Epithelial cell of proximal tubule (primary cell): ENCODE data around the gene TRIM9. TPM values are rescaled to one million over a fixed set of nuclear protein-coding genes. Genes with fewer than 3 reads are reported as not detected.

Source experiments
- DNase-seq: peaks from one replicate; pipeline ENCODE4 v3.0.0-alpha.2; 2011; ENCODE audit warnings: low read depth
- H3K4me3 ChIP-seq: 2 replicates; pipeline ENCODE4 v1.5.1; 2011; ENCODE audit warnings: low read depth, mild to moderate bottlenecking, low read length
- total RNA-seq: library from RNA; depleted of rRNA; stranded (reverse); fragments of >200 nt; gene quantifications from 2 replicates; pipeline ENCODE4 v1.2.3, GENCODE V29; 2015
- TF ChIP-seq, protein P1 (sequence below): conservative IDR thresholded peaks from 2 replicates; pipeline ENCODE4 v1.5.1; 2012; ENCODE audit warnings: low read depth, mild to moderate bottlenecking, low read length

Gene TRIM9
- total RNA-seq, 1 donor from 2014 or later, result 0.69 TPM

DNA sequence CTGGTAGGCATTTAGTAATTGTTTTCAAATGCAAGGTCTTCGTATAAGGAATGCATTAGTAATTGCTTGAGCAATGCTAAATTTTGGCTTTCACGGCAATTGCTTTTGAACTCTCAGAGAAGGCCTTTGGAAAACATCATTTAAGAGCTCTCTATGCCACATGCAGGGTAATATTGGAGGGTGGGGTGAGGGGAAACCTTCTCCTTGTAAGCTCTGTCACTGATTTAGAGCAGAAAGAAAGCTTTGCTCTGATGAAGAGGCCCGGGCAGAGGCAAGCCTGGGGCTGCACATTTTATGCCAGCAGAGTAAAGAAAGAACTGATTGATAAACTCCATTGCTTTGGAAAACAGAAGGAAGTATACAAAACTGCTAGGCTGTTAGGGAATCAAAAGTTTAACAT, 70.9 kb downstream of the TRIM9 start:
- DNase-seq, result no peak
- TF ChIP-seq, protein P1, sequence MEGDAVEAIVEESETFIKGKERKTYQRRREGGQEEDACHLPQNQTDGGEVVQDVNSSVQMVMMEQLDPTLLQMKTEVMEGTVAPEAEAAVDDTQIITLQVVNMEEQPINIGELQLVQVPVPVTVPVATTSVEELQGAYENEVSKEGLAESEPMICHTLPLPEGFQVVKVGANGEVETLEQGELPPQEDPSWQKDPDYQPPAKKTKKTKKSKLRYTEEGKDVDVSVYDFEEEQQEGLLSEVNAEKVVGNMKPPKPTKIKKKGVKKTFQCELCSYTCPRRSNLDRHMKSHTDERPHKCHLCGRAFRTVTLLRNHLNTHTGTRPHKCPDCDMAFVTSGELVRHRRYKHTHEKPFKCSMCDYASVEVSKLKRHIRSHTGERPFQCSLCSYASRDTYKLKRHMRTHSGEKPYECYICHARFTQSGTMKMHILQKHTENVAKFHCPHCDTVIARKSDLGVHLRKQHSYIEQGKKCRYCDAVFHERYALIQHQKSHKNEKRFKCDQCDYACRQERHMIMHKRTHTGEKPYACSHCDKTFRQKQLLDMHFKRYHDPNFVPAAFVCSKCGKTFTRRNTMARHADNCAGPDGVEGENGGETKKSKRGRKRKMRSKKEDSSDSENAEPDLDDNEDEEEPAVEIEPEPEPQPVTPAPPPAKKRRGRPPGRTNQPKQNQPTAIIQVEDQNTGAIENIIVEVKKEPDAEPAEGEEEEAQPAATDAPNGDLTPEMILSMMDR, result no peak
- H3K4me3 ChIP-seq, result no peak overlapping the region

DNA sequence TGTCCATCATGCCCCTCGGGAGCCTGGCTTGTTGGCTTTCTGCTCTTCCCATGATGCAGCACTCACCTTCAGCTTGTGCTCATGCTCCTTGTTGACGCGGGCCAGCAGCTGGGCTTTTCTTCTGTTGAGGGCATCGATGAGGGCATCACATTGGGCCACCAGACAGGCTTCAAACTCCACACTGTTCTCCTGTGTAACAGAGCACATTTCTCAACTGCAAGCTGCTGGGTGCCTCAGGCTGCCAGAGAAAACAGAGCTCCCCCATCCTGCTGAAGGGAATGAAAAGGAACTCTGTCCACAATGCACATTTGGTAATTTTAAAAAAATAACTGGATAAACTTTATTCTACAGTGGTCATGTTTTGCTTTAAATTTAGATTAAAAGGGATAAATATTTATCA, 72.1 kb downstream of the TRIM9 start:
- TF ChIP-seq, protein P1, result no peak
- no peak overlapping the region for H3K4me3 ChIP-seq
- no peak for DNase-seq

DNA sequence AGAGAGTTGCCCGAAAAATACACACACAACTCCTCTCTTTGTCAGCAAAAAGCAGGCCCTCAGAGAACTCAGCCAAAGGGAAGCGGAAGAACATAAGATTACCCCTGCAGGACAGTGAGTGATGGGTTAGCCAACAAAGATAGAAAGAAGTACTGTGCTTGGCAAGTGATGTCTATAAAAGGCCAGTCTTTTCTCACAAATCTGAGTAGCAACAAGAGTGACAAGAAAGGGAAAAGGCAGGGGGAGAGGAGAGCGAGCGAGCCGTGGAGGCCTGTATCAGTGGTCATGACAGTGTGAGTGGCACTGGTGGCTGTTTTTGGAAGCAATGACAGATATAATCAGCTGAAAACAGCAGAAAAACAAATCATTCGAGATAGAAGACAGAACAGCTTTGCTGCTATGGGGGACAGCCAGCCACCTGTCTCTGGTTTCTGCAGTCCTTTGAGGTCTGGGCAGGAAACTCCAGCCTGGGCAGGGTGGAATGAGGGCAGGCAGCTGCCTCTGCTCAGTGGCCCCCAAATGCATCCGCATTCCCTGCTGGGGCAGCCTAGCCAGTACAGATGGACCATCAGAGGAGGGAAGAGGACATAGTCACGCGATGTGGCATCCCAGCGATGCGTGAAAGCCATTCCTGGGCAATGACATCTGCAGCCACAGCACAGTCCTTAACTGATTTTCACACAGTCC, 74.7 kb downstream of the TRIM9 start:
- no peak for DNase-seq
- TF ChIP-seq, protein P1, result no peak
- no peak overlapping the region for H3K4me3 ChIP-seq

DNA sequence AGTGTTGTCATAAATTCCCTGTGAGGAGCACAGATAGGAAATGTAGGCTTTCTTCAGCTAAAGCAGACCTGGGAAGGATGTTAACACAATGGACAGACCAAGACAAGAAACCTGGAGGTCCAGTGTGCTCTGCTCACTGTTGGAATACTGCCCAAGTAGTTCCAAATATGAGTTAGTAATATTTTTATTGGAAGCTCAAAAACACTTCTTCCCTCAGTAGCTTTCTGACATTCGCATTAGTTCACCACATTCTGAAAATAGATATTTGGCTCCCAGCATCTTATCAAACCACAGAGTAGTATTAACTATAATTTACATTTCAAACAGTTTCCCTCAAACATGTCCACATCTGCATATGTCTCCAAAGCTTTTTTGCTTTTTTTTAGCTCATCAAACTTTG, 75.8 kb downstream of the TRIM9 start:
- H3K4me3 ChIP-seq, result no peak overlapping the region
- no peak for DNase-seq
- TF ChIP-seq, protein P1, result no peak

DNA sequence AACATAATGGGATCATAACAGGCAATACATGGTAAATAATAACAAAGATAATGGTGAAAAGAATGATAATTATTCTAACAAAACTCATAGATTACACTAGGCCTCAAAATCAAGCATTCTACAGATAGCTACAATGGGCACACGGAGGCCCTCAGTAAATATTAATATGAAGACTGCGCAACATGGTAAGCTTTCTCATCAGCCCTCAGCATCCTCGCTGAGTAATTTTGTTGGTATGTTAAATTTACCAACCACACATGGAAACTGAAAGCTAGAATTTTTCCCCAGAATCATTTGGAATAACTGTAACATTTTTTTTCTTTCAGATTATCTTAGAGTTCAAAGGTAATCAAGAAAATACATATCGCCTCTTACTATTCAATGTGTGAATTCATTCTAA, 76.4 kb downstream of the TRIM9 start:
- TF ChIP-seq, protein P1, result no peak

DNA sequence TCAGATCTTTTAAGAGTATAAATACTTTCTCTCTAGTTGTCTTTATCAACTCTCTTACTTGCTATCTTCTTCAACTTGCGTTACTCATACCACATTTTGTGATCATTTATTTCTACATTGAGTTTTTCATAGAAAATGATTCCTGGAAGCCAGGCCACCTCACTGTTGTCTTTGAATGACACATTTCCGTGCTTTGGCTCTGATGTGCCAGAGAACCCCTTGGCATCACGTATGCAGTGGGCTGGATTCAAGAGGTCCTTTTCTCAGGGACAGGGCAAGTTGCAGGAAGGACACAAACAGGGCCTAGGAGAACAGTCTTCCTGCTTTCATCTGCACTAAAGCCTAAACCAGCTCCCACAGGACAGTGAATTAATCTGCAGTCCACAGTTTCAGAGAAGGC, 80.3 kb downstream of the TRIM9 start:
- H3K4me3 ChIP-seq, result no peak overlapping the region
- no peak for DNase-seq

More for the DNA sequence above, 76.4 kb downstream of the TRIM9 start:
- DNase-seq, result no peak
- no peak overlapping the region for H3K4me3 ChIP-seq

More for the DNA sequence above, 80.3 kb downstream of the TRIM9 start:
- TF ChIP-seq, protein P1, result no peak
